CD4-positive, alpha-beta T cell treated with Interleukin-4 for 1 hour (primary cell): ENCODE results near the gene KMT5C.

ENCODE experiments used
- DNase-seq, 2 donors: peaks; one replicate each; pipeline ENCODE4 v3.0.0-alpha.2; 2020 to 2022

KMT5C gene

DNA sequence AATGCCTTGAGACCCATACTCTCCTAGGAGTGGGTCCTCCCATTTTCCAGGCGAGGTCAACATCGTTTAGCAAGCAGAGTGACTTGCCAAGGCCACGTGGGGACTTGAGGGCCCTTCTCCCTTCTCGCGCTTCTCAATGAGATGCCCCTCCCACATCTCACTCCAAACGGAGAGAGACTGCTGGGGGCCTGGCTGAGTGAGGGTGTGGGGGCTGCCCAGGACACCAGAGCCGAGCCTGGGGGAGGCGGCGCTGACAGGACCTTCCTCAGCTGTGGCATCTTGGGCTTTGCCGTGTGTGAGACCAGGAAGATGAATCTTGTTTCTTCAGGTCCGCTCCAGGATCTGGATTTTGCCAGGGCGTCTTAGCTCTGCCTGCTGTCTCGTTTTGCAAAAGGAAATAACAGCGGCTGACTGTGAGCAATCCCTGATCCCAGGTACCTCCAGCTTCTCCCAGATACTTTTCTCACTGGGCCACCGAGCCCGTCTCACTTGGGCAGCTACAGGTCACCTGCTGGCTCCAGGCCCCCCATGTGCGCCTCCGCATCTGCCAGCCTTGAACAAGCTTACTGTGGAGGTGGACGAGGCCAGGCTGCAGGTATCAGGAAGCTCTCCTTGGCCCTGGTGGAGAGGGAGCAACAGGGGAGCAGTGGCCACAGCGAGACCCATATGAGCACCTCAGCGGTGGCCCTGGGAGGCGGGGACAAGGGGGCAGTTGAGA is 8.8 kb downstream of the KMT5C start:
- DNase-seq: no peak

GRCh38 chr19:55350620-55351315 is 11.1 kb downstream of the KMT5C start:
- no peak for DNase-seq

DNA sequence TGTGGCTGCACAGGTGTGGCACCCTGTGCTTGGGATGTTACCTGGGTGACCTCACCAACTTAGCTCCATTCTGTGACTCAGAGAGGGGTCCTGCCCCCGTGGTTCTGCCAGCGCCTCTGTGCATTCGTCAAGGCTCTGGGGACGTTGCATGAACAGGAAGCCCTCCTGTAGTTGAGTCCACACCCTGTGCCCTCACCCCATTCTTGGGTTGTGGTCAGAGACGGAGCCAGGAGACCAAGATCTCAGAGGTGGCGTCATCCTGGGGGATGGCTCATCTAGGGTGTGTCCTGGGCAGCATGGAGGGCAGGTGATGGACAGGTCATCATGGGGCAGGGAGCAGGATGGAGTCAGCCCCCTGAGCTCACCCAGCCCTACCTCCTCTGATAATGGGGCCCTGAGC is 12.4 kb downstream of the KMT5C start:
- DNase-seq: no peak

DNA sequence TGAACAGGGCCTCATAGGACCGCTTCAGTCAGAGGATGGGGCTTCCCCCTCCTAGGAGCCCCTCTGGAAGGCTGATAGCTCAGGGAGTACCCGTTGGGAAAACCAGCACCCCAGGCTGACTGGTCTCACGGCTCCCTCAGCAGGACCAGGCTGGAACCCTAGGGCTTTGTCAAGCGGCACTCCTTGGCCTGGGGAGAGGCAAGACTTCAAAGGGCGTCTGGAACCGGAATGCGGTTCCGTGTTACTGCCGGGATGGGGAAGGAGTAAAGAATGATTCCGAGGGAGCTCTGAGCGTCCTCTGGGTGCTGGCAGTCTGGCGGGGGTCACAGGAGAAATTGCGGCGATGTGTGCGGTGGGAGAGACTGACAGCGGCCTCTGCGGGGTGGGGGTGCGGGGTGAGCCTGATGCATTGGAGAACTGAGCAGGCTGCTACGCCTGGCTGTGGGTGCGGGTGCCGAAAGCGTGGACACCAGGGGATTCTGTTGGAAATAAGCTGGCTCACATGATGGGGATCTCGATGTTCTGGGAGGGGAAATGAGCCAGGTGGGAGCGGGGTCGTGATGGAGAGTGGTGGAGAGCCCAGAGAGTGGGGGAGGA is 13.0 kb downstream of the KMT5C start:
- DNase-seq: no peak

- no peak for DNase-seq
Observed at GRCh38 chr19:55353356-55353802, 13.7 kb downstream of the KMT5C start.

DNA sequence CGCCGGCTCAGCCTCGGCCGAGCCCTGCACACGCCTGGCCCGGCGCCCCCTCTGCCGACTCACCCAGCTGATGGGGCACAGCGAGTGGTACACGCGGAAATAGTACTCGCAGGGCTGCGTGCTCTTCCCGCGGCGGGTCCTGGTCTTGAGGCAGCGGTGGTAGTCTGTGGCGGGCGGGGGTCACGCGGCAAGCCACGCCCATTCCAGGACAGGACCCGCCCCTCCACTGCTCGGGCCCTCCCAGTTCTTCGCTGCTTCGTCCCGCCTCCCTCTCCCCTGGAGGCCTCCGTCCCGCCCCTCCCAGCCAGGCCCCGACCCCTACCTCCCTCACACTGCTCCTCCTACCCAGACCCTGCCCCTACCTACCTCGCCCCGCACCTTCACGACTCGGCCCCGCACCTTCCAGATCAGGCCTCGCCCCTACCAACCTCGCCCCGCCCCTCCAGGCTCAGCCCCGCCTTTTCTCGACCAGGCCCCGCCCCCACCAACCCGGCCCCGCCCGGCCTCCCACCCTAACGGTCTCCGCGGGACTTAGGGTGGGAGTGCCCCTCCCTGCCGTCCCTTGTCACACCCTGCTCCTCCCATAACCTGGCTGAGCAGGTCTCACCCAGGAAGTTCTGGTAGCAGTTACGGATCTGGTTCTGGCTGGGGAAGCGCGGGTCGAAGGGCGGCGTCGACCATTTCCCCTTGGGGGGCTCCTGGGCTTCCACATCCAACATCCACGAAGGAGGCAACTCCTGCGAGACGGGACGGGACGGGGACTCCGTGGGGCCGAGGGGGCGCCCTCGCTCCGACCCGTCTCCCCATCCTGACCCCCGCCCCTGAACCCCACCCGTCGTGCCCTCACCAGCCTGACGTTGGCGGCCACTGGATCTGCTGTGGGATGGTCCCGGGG is 14.4 kb downstream of the KMT5C start:
- peak; percentile 76 to 80 for DNase-seq

- no peak for DNase-seq
Observed at GRCh38 chr19:55354698-55355212, 15.1 kb downstream of the KMT5C start, which contains the start of gene COX6B2. TSS of gene COX6B2 (minus strand) at chr19:55354719. CDS start at chr19:55354521, 198 bp downstream.

DNA sequence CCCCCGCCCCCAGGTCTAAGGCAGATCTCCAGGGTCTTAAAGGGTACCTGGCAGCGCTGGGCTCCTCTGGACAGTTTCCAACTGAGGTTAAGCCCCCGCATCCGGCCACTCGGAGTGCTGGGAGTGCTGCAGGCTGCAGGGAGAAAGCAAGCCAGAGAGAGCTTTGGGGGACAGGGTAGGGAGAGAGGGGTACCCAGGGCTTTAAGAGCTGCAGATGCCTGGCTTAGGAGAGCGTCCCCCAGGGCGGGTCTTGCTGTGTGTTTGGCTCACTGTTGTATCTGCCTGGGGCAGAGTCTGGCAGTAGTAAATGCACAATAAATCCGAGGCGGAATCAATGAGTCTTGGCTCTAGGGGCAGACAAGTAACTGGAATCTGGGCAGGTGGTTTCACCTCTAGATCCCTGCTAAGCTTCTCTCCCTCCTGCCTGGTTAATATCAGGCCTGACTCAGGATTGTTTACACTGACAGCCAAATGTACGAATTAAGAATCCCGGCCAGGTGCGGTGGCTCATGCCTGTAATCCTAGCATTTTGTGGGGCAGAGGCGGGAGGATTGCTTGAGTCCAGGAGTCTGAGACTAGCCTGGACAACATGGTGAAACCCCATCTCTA is 15.6 kb downstream of the KMT5C start:
- DNase-seq: no peak

- DNase-seq: no peak
Observed at GRCh38 chr19:55358493-55358892, 18.8 kb downstream of the KMT5C start.

GRCh38 chr19:55358943-55359908 is 19.6 kb downstream of the KMT5C start:
- DNase-seq: no peak

- no peak for DNase-seq
Observed at GRCh38 chr19:55360902-55361301, 21.2 kb downstream of the KMT5C start.

GRCh38 chr19:55362174-55362989 is 22.7 kb downstream of the KMT5C start:
- DNase-seq: no peak

DNA sequence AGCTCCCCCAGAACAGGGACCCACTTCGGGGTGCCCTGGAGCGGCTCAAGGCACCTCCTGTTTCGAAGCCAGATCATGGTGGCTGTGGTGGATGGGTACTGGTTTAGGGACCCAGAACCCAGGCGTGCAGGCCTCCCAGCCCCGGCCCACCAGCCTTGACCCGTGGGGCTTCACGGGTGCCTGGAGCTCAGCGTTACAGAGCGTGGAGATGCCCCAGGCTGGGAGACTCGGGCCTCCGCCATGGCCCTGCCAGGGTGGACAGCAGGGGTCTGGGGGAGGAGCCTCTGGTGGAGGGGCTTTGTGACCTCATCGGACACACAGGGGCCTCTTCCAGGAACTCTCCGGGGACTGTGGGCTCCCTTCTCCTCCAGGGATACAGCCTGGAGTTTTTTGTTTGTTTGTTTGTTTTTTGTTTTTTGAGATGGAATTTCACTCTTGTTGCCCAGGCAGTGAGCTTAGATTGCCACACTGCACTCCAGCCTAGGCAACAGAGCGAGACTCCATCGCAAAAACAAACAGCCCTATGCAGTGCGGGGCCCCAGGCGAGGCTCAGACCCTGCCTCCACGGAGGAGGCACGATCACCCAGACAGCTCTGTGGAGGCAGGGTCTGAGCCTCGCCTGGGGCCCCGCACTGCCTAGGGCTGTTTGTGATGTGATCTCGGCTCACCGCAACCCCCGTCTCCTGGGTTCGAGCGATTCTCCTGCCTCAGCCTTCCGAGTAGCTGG is 23.5 kb downstream of the KMT5C start, which contains the start of gene GARIN5B:
TSS of gene GARIN5B (minus strand) at position 271 of the 727 bp plus-strand sequence. CDS start at position 77, 194 bp downstream.
- DNase-seq: no peak

- no peak for DNase-seq
Observed at GRCh38 chr19:55365245-55365644, 25.6 kb downstream of the KMT5C start.

DNA sequence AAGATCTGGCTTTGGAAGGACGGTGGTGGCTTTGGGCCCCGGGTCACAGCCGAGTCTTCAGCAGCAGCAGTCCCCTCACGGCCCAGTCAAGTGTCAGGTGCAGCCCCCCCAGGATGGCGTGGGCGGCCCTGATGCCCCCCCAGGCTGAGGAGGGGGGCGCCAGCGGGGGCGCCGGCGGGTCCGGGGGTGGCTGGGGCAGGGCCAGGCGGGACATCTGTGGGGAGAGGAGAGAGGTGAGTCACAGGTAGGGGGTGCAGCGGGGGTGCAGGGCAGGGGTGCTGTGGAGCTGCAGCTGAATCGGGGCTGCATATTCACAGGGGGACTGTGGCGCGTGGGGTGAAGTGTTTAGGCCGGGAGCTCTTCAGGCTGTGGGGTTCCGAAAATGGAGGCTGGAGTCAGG is 26.3 kb downstream of the KMT5C start:
- no peak for DNase-seq

DNA sequence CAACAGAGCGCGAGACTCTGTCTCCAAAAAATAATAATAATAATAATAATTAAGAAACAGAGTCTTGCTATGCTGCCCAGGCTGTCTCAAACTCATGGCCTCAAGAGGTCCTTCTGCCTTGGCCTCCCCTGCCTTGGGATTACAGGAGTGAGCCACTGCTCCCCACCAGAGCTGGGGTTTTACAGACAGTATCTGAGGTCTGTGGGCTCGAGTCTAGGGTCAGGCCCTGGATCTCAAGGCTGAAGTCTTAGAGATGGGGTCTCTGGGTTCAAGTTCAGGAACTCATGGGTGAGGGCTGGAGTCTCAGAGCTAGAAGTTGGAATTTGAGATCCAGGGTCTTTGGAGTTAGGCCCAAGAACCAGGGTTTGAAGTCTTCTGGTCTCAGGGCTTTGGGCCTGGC is 27.1 kb downstream of the KMT5C start:
- DNase-seq: no peak

DNA sequence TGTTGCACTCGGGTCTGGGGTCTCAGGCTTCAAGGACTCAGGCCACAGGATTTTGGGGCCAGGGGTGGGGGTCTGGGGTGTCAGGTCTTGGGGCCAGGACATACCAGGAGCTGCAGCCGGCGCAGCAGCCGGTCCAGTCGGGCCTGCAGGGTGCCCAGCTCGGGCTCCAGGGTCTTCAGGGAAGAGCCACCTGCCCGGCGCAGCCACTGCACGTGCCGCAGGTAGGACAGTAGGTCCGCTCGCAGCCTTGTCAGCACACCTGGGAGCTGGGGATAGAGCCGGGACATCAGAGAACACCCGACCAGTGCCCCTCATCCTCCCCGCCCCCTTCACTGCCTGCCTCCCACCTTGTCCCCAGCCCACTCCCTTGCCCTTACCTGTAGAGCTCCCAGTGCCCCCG is 28.4 kb downstream of the KMT5C start:
- DNase-seq: no peak

- DNase-seq: no peak
Observed at GRCh38 chr19:55368701-55369563, 29.3 kb downstream of the KMT5C start.
